Cerebellar nuclear complex (tissue), 1 donor: ENCODE results near the gene TGM4.
"Not testable (repeated sequence)": the region's sequence is repeated elsewhere in the genome, so short reads cannot be mapped to it uniquely, and the experiment has no call there.

Experiments used
- DNase-seq, 2 experiments: peaks; one replicate each; lab custom pipeline; 2025; lab: John Stamatoyannopoulos, UW

TGM4 gene

GRCh38 chr3:44915702-44916438 lies 41.5 kb downstream of the TGM4 start:
- DNase-seq, result no peak

- DNase-seq, result no peak
Measured at GRCh38 chr3:44918087-44918486, 43.7 kb downstream of the TGM4 start.

- DNase-seq, result no peak
Measured at GRCh38 chr3:44918581-44918980, 44.2 kb downstream of the TGM4 start.

- no peak for DNase-seq
Measured at GRCh38 chr3:44920081-44920480, 45.7 kb downstream of the TGM4 start.

- DNase-seq, result peak in 1 of 2 experiments; percentile 72
Measured at GRCh38 chr3:44923632-44924456, 49.4 kb downstream of the TGM4 start.

- DNase-seq, result no peak
Measured at GRCh38 chr3:44924457-44925084, 50.2 kb downstream of the TGM4 start.

GRCh38 chr3:44926172-44926571 lies 51.8 kb downstream of the TGM4 start:
- no peak for DNase-seq

- DNase-seq, result no peak
Measured at GRCh38 chr3:44926921-44927320, 52.5 kb downstream of the TGM4 start.

GRCh38 chr3:44927371-44927770 lies 53.0 kb downstream of the TGM4 start:
- DNase-seq, result no peak

GRCh38 chr3:44929782-44930181 lies 55.4 kb downstream of the TGM4 start:
- no peak for DNase-seq

GRCh38 chr3:44930911-44931310 lies 56.5 kb downstream of the TGM4 start:
- no peak for DNase-seq

- DNase-seq, result no peak
Measured at GRCh38 chr3:44931791-44932190, 57.4 kb downstream of the TGM4 start.

GRCh38 chr3:44932271-44932670 lies 57.9 kb downstream of the TGM4 start:
- DNase-seq, result no peak

- DNase-seq, result no peak
Measured at GRCh38 chr3:44932986-44933944, 58.9 kb downstream of the TGM4 start.

GRCh38 chr3:44939581-44940036 lies 65.2 kb downstream of the TGM4 start:
- DNase-seq, result no peak

GRCh38 chr3:44942202-44942921 lies 68.0 kb downstream of the TGM4 start:
- no peak for DNase-seq

GRCh38 chr3:44948239-44948638 lies 73.8 kb downstream of the TGM4 start:
- no peak for DNase-seq

- DNase-seq, result not testable (repeated sequence)
Measured at GRCh38 chr3:44949770-44950169, 75.4 kb downstream of the TGM4 start.

- DNase-seq, result no peak
Measured at GRCh38 chr3:44950275-44950734, 75.9 kb downstream of the TGM4 start.

- DNase-seq, result no peak
Measured at GRCh38 chr3:44952689-44953088, 78.3 kb downstream of the TGM4 start.

GRCh38 chr3:44954304-44954703 lies 79.9 kb downstream of the TGM4 start:
- DNase-seq, result no peak
